PFSK-1 (cell line): ENCODE measurements around the gene HES5.

Experiments used
- FOXP2 ChIP-seq: optimal IDR thresholded peaks from 2 replicates; pipeline ENCODE3; 2011; ENCODE audit warnings: borderline replicate concordance, control low read depth, inconsistent platforms; ENCODE audit not compliant: insufficient read depth; ENCODE audit errors: extremely low read length, extremely low read depth
- POLR2AphosphoS5 ChIP-seq: IDR thresholded peaks from 2 replicates; pipeline ENCODE4 v1.6.1; 2012; ENCODE audit warnings: low read depth, mild to moderate bottlenecking, control low read depth, low read length, moderate library complexity
- SIN3A ChIP-seq: IDR thresholded peaks from 2 replicates; pipeline ENCODE4 v1.6.1; 2012; ENCODE audit warnings: mild to moderate bottlenecking, low read length, moderate library complexity, borderline replicate concordance; ENCODE audit not compliant: insufficient read depth
- TAF1 ChIP-seq: IDR thresholded peaks from 2 replicates; pipeline ENCODE4 v1.6.1; 2012; ENCODE audit warnings: low read length, control low read depth, borderline replicate concordance; ENCODE audit not compliant: insufficient read depth
- TF ChIP-seq, protein P1 (sequence below), 2 experiments: IDR thresholded peaks; 2 replicates each; pipeline versions ENCODE4 v1.6.1 to v1.8.0; 2011 to 2012; ENCODE audit warnings: low read depth in 2 of 2, low read length in 2 of 2, control low read depth in 1 of 2, inconsistent platforms in 1 of 2, mild to moderate bottlenecking in 1 of 2, moderate library complexity in 1 of 2; ENCODE audit not compliant: insufficient read depth in 1 of 2

Gene HES5

DNA sequence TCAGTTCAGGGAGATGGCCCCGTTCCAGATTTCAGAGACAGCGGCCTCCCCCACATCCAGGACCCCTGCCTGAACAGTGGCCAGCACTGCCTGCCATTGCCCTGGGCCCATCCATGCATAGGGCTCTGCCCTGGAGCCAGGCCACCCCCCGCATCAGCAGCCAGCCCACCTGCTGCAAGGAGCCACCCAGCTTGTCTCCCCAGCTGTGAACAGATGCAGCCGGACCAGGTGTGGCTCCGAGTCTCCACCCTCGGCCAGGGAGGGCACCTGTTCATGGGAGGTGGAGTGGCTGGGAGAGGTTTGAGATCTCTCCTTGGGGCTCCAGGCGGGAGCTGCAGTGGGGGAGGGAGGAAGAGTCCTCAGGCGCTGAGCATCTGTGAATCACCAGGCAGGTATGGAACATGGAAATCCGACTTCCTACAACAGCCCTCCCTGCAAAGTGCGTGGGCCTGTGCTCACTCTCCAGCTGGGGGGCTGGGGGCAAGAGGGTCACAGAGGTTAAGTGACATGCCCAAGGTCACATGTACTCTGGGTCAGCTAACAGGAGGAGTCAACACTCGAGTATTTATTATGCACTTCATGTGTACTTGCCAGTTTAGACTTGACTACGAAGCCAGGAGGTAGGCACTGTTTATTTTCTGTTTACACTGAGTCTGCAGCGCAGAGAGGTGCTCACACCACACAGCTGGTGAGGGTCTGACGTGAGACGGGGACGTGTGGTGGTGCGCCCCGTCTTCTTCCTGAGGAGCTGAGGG is 4.8 kb upstream of the HES5 start:
- TF ChIP-seq SIN3A (no peak), TAF1 (no peak), FOXP2 (no peak), POLR2AphosphoS5 (no peak)
- TF ChIP-seq, protein P1, sequence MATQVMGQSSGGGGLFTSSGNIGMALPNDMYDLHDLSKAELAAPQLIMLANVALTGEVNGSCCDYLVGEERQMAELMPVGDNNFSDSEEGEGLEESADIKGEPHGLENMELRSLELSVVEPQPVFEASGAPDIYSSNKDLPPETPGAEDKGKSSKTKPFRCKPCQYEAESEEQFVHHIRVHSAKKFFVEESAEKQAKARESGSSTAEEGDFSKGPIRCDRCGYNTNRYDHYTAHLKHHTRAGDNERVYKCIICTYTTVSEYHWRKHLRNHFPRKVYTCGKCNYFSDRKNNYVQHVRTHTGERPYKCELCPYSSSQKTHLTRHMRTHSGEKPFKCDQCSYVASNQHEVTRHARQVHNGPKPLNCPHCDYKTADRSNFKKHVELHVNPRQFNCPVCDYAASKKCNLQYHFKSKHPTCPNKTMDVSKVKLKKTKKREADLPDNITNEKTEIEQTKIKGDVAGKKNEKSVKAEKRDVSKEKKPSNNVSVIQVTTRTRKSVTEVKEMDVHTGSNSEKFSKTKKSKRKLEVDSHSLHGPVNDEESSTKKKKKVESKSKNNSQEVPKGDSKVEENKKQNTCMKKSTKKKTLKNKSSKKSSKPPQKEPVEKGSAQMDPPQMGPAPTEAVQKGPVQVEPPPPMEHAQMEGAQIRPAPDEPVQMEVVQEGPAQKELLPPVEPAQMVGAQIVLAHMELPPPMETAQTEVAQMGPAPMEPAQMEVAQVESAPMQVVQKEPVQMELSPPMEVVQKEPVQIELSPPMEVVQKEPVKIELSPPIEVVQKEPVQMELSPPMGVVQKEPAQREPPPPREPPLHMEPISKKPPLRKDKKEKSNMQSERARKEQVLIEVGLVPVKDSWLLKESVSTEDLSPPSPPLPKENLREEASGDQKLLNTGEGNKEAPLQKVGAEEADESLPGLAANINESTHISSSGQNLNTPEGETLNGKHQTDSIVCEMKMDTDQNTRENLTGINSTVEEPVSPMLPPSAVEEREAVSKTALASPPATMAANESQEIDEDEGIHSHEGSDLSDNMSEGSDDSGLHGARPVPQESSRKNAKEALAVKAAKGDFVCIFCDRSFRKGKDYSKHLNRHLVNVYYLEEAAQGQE (IDR thresholded peaks at IDR 0.05; ENCODE audit: insufficient read depth in 1 of 2, low read depth in 2 of 2, low read length in 2 of 2): no peak

DNA sequence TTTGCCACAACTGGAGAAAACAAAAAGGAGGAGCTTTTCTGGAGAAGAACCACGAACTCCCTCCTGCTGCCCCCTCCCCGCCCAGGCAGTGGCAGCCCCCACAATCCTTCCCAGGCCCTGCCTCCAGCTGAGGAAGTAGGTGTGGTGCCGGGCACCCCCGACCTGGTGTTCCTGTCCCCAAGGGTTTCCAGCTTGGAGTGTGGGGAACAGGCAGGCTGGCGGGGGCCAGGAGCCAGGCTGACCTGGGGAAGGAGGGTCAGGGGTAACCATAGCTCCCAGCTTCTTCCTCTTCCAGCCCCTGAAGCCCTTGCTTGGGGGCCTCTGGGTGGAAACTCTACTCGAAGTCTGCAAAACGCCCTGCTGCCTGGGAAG is 4.2 kb upstream of the HES5 start:
- TF ChIP-seq SIN3A (no peak), FOXP2 (no peak), TAF1 (no peak), POLR2AphosphoS5 (no peak)
- TF ChIP-seq, protein P1 (IDR thresholded peaks at IDR 0.05; ENCODE audit: insufficient read depth in 1 of 2, low read depth in 2 of 2, low read length in 2 of 2): no peak

DNA sequence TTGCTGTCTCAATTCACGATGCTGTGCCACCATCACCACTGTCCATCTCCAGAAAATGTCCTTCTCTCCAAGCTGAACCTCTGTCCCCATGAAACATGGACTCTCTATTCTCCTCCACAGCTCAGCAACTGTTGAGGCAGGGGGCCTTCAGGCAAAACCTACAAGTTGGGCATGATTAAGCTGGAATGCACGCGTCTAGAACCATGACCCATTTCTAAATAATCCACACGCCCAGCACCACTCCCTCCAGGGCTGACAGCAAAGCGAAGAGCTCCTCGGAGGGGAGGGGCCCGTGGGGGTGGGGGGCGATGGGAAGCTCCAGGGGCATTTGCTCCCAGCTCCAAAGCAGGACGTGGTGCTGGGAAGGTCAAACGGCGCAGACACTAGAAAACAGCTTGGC is 3.3 kb upstream of the HES5 start:
- TF ChIP-seq FOXP2 (no peak), TAF1 (no peak), SIN3A (no peak), POLR2AphosphoS5 (no peak)
- TF ChIP-seq, protein P1 (IDR thresholded peaks at IDR 0.05; ENCODE audit: insufficient read depth in 1 of 2, low read depth in 2 of 2, low read length in 2 of 2): no peak

DNA sequence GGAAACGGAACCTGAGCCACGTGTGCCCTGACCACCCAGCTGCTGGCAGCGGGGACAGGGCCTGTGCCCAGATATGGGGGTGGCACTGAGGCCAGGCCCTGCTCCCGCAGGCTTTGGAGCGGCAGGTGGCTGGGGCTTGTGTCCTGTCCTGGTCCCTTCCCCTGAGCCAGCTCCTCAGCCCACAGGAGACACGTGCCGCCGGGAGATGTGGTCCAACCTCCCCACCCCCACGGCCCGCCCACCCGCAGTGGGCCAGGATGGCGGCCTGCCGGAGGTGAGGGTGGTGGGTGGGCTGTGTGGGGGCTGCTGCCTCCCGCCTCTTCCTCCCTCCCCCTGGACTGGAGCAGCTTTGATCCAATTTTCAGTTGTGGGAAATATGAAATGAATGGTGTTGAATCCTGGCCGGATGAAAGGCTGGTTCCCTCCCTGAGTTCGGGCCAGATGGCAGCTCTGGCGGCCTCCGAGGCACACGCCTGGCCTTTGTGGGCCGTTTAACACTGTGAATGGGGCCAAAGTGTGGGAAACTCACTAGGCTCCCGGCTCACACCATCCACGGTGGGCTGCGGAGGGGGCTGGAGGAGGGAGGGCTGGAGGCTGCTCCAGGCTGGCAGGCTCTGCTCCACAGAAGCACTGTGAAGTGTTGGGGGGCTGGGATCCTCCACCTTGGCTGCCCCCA is 2.6 kb upstream of the HES5 start:
- TF ChIP-seq SIN3A (no peak), POLR2AphosphoS5 (no peak), TAF1 (no peak), FOXP2 (no peak)
- TF ChIP-seq, protein P1 (IDR thresholded peaks at IDR 0.05; ENCODE audit: insufficient read depth in 1 of 2, low read depth in 2 of 2, low read length in 2 of 2): no peak
